RWPE1 (cell line): ENCODE data around the gene CYP3A4.
"Not testable (repeated sequence)": the region's sequence is repeated elsewhere in the genome, so short reads cannot be mapped to it uniquely, and the experiment has no call there.

Experiments
- CTCF ChIA-PET: fragments of 350-600 bp; sonication (Branson Sonifier 250); formaldehyde crosslinking; extraction: SDS; loops from one replicate; lab custom pipeline; 2021; lab: Yijun Ruan, JAX
- POLR2A ChIA-PET: fragments of 400-600 bp; formaldehyde crosslinking; extraction: SDS; loops from one replicate; lab custom pipeline; 2020; ENCODE audit warnings: antibody characterized with exemption; ENCODE audit not compliant: low non-redundant PET; lab: Yijun Ruan, JAX
- DNase-seq: peaks from one replicate; pipeline ENCODE4 v3.0.0; 2012; ENCODE audit warnings: low spot score
- H3K27ac ChIP-seq: fragments of 450-650 bp; 2 replicates; pipeline ENCODE4 v1.5.1; 2017
- CTCF ChIP-seq: fragments of 450-650 bp; conservative IDR thresholded peaks from 2 replicates; pipeline ENCODE4 v1.5.1; 2017; ENCODE audit warnings: low read depth, mild to moderate bottlenecking

CYP3A4 gene

DNA sequence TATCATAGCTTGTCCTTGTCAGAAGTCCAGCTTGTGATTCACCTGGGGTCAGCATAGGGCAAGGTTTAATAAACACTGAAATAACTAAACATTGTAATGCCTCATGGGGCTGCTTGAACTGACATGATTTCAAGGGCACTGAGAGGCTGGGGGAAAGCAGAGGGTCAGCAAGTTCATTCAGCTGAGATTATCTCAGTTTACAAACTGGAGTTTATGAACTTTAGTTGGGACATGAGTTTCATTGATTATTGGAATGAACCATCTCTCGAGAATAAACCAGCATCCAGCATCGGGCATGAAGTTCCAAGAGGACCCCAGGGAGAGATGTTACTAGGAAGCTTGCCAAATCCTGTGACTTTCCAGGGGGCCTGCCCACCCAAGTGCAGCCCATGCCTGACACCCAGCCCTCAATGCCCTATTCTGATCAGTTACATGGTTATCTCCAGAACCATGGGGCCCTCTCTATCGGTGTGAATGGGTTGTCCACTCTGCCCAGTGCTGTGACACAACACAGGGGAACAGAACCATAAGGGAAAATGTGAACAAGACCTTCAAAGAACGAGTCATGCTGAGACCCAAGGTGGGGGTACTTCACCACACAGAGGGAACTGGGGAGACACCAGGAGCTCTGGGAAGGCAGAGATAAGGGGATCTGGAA, 41.1 kb downstream of the CYP3A4 start:
- TF ChIP-seq CTCF, result no peak
- no peak overlapping the region for H3K27ac ChIP-seq
- CTCF ChIA-PET, result no interaction called here
- no peak for DNase-seq
- POLR2A ChIA-PET, result no interaction called here

- ChIA-PET CTCF (no interaction called here), POLR2A (interaction anchor here (0.6 kb wide), 1 partner anchor 270 kb away, joined by 11 read pairs; no protein-coding TSS in a partner anchor)
- no peak for DNase-seq
- TF ChIP-seq CTCF, result no peak
- peak overlapping the region; percentile 63 for H3K27ac ChIP-seq
These were observed 42.6 kb downstream of the CYP3A4 start for GRCh38 chr7:99741441-99741795.

DNA sequence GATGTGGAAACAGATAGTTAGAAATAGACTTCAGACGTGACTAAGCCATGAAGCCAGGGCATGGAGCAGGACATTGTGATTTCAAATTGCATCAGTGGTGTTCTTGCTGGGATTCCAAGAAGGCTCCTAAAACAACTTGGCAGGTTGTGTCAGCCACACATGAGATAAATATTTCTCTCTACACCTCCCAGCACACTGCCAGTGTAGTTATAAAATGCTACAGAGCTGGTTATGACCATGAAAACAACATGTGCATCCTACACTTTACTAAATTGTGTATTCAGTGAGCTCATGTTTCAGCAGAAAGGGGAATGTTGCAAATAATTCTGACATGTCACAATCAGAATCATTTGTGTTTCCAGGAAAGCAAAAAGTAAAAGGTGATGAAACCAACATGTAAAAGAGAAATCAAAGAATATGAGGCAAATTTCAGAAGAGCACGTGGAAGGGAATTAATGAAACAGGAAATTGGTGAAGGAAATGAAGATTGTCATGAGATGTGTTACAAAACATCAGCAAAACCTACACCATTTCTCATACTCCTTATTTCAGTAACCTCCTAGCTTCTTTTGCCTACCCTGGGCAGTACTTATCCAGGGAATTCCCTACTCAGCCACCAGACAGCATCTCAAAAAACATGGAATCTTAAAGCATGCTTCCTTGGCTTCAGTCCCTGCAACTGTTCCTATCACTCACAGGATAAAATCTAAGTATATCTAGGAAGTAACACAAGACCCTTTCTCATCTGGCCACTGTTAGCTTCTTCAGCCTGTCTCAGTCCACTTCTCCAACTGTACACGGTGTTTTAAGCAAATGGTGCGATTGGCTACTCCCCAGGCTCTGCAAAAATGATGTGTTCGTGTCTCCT, 43.2 kb downstream of the CYP3A4 start:
- CTCF ChIA-PET, result no interaction called here
- POLR2A ChIA-PET, result interaction anchor here (0.6 kb wide), 1 partner anchor 269 kb away, joined by 11 read pairs; no protein-coding TSS in a partner anchor
- peak overlapping the region; percentile 63 for H3K27ac ChIP-seq
- peak; percentile 30 for DNase-seq
- TF ChIP-seq CTCF, result no peak

GRCh38 chr7:99739699-99740572, 44.0 kb downstream of the CYP3A4 start:
- ChIA-PET CTCF (no interaction called here), POLR2A (no interaction called here)
- no peak for TF ChIP-seq CTCF
- H3K27ac ChIP-seq, result peak overlapping the region; percentile 73
- DNase-seq, result no peak

DNA sequence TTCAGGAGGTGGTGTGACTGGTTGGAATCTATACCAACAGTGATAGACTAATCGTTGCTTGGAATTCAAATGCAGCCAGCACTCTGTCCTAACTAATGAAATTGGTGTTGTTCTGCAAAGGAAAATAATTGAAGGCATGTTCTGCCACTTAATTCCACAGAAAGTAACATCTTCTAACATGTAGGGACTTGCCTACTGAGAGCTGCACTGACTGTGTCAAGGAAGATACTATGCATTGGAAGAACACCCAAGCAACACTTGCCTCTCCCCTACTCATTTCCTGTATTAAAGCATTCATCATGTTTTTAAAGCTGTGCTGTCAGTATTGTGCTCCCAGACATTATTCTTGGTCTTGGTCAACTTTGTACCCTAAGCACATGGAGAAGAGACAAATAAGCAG, 46.3 kb downstream of the CYP3A4 start:
- POLR2A ChIA-PET, result no interaction called here
- CTCF ChIA-PET, result no interaction called here
- peak; percentile 66 for DNase-seq
- no peak for TF ChIP-seq CTCF
- no peak overlapping the region for H3K27ac ChIP-seq

DNA sequence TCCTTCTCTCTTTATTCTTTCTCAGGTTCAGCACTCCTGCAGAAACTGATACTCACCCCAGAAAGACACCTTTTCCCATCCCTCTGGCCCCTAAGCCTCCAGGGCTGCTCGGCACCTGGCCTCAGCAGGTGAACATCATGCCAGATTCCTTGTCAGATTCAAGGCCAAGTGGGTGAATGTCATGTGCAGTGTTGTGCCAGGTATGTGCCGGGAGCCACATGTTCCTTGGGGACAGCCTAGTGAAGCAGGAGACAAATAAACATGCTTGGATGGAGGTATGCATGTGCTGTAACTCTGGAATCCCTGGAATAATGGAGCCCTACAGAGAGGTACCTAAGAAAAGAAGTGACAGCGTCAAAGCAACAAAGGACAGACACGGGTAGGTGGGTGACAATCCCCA, 47.3 kb downstream of the CYP3A4 start:
- POLR2A ChIA-PET, DNase-seq, CTCF ChIA-PET: not testable (repeated sequence)
- H3K27ac ChIP-seq, result peak overlapping the region; percentile 63
